Left renal pelvis (tissue), 4 donors: ENCODE measurements around the gene PI4K2B. TPM values are rescaled to one million over a fixed set of nuclear protein-coding genes. Genes with fewer than 3 reads are reported as not detected.
A peak's percentile ranks its signal among the peaks of the same experiment; 100 is the strongest.
"Not testable (repeated sequence)": the region's sequence is repeated elsewhere in the genome, so short reads cannot be mapped to it uniquely, and the experiment has no call there.

Experiments
- DNase-seq, 4 donors: peaks; one replicate each; pipeline ENCODE4 v3.0.0-alpha.2; 2013; ENCODE audit warnings: low read depth in 4 of 4, low spot score in 3 of 4
- polyA plus RNA-seq, 4 donors: library from polyadenylated mRNA; unstranded; fragments of 120-200 nt; gene quantifications; one replicate each; pipeline ENCODE4 v1.2.1, GENCODE V29; 2013; ENCODE audit not compliant: insufficient read length in 4 of 4

The PI4K2B gene
- polyA plus RNA-seq, 4 donors, result 14.1 to 22.6 (median 16.7) TPM

DNA sequence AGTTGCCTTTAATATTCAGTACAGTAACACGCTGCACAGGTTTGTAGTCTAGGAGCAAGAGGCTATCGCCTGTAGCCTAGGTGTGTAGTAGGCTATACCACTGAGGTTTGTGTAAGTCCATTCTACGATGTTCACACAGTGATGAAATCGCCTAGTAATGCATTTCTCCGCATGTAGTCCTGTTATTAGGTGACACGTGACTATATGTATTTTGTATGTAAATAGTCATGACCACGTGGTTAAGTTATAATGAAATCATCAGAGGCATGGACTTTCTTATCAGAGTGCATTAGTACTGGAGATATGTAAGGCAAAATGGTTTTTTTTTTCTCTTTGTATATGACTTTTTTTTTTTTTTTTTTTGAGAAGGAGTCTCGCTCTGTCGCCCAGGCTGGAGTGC, 68.8 kb downstream of the PI4K2B start:
- DNase-seq, result no peak

DNA sequence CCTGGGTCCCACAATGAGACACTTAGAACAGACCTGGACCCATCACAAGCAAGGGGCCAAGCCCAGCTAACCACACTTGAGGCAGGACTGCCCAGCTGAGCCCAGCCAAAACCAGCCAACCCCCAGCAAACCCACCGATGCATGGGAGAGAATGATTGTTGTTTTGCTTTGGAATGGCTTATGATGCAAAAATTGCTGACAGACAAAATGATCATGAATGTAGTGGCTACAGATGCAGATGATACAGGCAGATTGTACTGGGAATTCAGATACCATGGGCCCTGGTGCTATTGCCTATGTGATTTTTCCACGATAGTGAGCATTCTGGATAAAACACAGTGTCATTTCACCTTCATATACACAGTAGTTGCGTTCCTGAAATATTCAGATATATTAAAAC, 69.7 kb downstream of the PI4K2B start:
- no peak for DNase-seq

DNA sequence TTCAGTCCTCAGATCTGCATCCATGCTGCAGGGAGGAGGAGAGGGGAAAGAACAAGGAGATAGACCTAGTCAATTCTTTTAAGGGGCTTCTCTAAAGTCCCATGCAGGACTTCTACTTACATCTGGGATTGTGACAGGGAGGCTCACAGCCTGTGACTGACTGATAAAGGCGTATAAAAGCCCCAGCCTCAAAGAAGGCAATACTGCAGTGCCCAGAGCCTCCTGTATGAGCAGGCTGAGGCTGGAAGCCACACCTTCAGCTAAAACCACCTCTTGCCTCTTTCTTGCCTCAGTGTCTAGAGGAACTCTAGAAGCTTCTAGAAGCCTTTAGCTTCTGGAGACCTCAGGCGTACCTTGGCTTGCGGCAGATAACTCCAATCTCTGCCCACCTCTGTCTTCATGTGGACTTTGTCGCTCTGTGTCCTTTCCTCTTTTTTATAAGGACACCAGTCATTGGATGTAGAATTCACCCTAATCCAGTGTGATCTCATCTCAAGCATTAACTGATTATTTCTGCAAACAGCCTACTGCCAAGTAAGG, 72.8 kb downstream of the PI4K2B start:
- DNase-seq, result no peak

DNA sequence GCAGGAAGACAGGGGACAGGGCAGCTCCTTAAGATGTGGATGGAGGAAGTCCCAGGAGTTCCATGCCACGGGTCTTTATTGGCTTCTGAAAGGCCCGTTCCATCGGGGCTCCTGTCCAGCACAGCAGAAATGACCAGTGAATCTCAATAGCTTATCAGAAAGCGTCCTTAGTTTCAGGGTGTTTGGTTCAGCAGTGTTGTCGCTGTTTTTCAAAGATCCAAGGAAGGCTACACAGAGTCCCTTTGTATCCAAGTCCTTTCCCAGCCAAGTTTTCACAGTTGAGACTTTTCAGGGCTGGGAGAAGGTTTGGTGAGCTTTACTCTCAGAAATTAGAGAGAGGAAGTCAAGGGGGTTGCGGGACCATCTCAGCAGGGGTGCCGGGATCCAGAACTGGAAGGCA, 73.8 kb downstream of the PI4K2B start:
- DNase-seq, result no peak

DNA sequence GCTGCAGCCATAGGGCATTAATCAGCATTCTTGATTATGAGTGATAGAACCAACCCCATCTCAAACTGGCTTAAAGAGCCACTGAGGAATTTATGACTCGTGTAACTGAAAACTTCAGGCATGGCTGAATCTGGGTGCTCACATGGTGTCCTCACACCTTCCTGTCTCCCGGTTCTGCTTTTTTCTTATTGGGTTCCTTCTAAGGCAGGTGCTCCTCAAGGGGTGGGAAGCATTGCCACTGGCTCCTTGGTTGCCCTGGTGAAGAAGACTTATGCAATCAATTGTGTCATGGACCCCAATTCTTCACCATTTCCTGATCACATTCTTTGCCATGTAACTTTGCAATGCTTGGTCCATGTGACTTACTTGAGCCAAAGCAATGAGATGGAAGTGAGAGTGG, 74.5 kb downstream of the PI4K2B start:
- DNase-seq, result no peak

DNA sequence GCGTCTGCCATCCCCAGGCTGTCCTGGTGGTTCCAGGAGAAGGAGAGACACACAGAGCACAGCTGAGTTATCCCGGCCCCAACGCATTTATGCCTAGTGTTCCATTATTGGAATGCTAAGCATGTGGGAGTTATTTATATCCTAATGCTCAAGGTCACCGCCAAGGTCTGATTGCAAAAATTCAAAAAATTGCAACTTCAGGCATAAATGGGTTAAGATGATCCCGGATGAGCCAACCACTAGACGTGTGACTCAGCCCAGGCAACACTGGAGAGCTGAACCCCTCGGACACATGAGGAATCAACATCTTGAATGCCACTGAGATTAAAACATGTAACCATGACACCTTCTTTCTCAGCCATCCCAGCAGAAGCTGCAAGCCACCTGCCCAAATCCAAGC, 74.9 kb downstream of the PI4K2B start:
- DNase-seq, result no peak

DNA sequence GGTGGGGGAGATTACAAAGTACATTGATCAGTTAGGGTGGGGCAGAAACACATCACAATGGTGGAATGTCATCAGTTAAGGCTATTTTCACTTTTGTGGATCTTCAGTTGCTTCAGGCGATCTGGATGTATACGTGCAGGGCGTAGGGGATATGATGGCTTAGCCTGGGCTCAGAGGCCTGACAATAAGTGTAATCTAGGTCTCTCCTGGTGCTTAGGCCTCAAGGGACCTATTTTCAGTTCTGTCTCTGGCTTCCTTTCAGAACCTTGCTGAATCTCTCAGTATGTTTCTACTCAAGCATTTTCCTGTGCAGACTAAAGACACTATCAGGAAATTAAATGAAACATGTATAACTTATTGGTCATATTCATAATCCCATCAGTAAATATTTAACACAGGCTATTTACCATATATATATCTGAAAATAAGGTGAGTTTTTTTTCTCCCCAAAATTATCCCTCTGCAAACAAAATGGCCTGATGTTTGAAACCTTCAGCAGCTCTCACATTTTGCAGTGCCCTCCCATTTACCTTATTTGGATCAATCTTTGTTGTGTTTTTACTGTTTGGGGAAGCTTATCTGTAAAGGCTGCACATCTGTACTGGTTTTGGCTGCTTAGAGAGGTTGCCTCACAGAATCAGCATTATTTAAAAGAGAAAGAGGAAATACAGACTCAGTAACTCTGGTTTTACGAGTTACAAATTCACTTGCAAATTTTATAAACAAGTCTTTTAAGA, 76.4 kb downstream of the PI4K2B start:
- DNase-seq, result no peak

DNA sequence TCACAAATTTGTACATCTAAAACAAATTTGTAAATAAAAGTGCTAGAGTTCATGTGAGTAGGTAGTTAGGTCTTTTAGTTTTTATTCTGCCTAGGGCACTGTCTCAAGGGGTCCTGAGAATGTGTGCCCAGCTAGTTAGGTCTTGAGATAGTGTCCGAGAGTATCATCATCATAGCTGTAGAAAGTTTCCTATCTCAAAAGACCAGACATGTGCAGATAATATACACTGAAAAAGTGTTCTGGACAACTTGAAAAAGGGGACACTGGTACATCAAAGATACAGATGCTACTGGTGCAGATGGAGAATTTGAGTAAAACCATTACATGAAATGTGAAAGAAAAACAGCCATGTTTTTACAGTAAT, 77.0 kb downstream of the PI4K2B start:
- DNase-seq, result no peak

DNA sequence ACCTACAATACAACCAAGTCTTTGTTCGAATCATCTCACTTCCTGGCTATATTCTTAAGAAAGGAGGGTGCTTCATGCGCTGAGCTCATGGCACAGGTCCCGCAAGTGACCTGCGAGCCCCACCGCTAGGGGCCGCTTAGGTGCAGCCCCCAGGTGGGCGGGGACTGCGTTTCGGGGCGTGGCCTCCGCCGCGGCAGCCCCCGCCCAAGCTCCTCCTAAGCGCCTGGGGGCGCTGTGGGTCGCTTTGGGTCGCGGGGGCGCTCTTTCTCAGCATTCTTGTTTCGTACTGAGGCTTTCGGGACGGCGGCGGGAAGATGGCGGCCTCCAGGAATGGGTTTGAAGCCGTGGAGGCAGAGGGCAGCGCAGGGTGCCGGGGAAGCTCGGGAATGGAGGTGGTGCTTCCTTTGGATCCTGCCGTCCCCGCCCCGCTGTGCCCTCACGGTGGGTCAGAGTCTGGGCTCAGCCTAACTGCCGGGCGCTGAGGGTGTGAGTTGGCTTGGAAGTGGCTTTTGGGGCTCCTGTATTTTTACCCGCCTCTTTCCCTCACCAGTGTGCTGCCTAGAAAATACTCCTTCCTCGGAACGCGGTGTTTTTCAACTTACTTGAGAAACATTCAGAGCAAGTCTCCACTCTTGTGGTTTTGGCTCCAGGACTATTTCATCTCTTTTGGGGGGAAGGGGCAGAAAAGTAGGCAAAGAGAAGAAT, 78.8 kb downstream of the PI4K2B start, which contains the start of gene ZCCHC4:
TSS of gene ZCCHC4 (plus strand) at position 279 of the 705 bp plus-strand sequence. CDS start at position 315, 36 bp downstream.
- DNase-seq, result peak; percentile 78 to 86 (median 84)

DNA sequence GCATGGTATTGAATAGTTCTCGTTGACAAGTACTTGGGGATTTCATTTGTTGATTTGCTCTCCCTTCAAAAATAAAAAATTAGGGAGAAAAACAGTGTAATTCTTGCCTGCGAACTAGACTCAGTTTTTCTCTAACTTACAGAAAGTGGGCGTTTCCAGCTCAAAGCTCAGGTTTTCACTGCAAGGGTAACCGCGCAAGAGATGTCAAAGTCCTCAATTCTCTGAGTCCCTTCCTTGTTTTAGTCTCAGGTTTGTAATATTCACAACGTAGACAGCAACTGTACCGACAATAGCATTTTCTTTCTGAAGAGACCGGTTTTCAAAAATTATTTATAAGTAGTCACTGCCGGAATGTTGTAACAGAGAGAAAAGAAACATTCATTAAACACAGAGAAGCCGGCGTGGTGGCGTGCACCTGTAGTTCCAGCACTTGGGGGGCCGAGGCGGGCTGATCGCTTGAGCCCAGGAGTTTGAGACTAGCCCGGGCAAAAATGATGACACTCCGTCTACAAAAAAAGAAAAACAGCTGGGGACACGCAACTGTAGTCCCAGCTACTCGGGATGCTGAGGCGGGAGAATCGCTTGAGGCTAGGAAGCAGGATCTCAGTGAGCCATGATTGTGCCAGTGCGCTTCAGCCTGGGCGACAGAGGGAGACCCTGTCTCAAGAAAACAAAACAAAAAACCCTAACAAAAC, 79.5 kb downstream of the PI4K2B start:
- DNase-seq, result no peak

DNA sequence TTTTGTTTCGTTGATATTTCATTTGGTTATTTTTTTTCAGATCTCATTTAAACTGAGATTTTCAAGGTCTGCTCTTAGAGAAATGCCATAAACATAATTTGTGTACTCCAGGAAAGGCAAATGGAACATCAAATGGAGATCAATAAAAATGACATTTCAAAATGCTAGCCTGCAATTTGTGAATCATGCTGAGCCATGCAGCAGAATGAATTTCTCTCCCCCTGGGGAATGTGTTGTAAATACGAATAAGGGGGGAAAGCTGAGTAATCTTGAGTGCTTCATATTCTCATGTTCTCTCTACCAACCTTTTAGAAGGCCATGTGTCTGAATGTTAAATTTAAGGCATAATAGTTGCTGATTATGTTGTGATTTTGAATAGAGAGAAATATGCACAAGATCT, 86.5 kb downstream of the PI4K2B start:
- DNase-seq, result no peak

DNA sequence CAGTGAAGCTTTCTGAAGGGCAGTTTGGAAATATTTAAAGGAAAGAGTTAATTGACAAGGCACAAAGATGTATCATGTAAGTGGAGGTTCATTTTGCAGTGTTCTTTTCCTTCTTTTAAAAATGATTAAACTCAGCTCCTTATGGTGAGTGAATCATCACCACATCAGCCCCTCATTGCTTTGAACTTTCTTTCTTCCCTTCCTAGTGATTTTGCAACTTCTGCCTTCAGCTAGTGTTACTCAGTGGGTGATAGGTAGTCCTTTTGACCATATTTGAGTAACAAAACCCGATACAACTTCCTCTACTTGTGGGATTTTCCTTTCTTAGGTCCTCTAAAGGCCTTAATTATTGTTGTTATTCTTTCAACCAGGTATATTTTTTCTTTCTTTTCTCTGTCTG, 86.9 kb downstream of the PI4K2B start:
- no peak for DNase-seq

DNA sequence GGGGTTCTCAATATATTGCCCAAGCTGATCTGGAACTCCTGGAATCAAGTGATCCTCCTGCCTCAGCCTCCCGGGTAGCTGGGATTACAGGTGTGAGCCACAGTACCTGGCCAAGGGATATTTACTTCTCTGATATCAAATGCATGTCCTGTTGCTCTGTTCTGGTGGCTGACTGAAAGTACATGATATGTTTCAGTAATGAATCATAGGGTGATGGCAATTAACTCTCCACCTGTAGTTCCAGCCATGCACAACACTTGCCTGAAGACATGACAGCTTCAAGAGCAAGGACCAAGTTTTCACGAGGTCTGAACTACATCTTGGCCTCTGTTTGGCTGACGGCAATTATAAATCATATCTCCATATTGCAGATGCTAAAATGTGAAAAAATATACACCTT, 87.9 kb downstream of the PI4K2B start:
- DNase-seq, result no peak

DNA sequence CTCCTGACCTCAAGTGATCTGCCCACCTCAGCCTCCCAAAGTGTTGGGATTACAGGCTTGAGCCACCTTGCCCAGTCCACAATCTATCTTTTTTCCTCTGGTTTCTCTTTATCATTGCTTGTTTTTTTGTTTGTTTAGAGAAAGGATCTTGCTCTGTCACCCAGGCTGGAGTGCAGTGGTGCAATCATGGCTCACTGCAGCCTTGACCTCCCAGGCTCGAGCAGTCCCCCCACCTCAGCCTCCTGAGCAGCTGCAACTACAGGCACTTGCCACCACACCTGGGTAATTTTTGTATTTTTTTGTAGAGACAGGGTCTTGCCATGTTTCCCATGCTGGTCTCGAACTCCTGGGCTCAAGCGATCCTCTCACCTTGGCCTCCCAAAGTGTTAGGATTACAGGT, 94.6 kb downstream of the PI4K2B start:
- not testable (repeated sequence) for DNase-seq

Other genes with a start within 250 kb of the PI4K2B start
- 10 to 100 TPM; 20.7 to 32.2 (median 26.5) TPM for gene LGI2, start 203.1 kb upstream of the PI4K2B start, polyA plus RNA-seq
- 10 to 100 TPM; 10.7 to 20.7 (median 18.5) TPM for gene SEPSECS, start 73.6 kb upstream of the PI4K2B start, polyA plus RNA-seq
- gene ZCCHC4, start 78.7 kb downstream of the PI4K2B start, polyA plus RNA-seq, result 10 to 100 TPM; 12.4 to 14.2 (median 12.7) TPM
- 10 to 100 TPM; 34.5 to 61.3 (median 43.1) TPM for gene ANAPC4, start 143.2 kb downstream of the PI4K2B start, polyA plus RNA-seq